HG03103 (cell line): ENCODE data around the gene PTGER1.

Experiments used
- ATAC-seq: cut with Tn5 transposase; IDR thresholded peaks from one replicate; pipeline ENCODE4 v1.9.1; 2021; ENCODE audit warnings: low read depth; ENCODE audit not compliant: unreplicated experiment

PTGER1 gene

GRCh38 chr19:14443632-14444216 is 31.4 kb downstream of the PTGER1 start:
- no peak for ATAC-seq

- no peak for ATAC-seq
Observed at GRCh38 chr19:14442891-14443631, 32.1 kb downstream of the PTGER1 start.

DNA sequence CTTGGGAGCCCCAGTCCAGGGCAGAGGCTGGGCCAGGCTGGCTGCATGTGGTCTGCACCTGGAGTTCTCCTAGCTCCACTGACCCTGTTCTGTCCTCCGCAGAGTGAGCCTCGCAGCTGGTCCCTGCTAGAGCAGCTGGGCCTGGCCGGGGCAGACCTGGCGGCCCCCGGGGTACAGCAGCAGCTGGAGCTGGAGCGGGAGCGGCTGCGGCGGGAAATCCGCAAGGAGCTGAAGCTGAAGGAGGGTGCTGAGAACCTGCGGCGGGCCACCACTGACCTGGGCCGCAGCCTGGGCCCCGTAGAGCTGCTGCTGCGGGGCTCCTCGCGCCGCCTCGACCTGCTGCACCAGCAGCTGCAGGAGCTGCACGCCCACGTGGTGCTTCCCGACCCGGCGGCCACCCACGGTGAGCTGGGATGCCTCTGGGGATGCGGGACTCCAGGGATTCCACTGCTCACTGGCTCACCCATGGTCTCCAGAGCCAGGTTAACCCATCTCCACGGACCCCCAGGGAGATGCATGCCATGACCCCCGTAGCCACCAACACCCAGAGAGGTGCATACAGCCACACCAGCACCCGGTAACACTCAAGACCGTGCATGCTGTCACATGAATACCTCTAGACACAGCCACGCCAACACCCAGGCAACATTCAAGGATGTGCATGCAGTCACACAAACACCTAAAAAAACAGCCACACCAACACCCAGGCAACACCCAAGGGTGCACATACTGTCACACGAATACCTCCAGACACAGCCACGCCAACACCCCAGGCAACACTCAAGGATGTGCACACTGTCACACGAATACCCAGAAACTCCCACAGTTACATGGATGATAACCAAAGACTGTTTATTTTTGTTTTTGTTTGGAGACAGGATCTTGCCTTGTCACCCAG is 33.9 kb downstream of the PTGER1 start:
- ATAC-seq, result no peak

DNA sequence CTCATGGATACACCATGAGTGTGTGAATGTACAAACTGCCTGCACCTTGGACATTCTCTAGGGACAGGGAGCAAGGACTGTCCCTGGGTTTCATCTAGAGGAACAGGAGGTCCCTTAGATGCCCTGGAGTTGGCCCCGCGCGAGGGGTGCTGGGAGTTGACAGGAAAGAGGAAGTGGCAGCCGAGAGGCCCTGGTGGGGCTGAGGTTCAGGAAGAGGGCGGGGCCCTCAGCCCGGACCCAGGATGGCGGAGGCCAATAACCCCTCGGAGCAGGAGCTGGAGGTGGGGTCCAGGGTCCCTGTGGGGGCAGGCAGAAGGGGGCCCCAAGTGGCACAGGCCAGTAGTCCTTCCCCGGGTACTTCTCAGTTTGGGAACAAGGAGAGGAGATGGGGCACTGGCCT is 35.1 kb downstream of the PTGER1 start:
- peak; percentile 93 for ATAC-seq

GRCh38 chr19:14439014-14439413 is 36.1 kb downstream of the PTGER1 start:
- ATAC-seq, result no peak

- ATAC-seq, result no peak
Observed at GRCh38 chr19:14437578-14438140, 37.5 kb downstream of the PTGER1 start.

DNA sequence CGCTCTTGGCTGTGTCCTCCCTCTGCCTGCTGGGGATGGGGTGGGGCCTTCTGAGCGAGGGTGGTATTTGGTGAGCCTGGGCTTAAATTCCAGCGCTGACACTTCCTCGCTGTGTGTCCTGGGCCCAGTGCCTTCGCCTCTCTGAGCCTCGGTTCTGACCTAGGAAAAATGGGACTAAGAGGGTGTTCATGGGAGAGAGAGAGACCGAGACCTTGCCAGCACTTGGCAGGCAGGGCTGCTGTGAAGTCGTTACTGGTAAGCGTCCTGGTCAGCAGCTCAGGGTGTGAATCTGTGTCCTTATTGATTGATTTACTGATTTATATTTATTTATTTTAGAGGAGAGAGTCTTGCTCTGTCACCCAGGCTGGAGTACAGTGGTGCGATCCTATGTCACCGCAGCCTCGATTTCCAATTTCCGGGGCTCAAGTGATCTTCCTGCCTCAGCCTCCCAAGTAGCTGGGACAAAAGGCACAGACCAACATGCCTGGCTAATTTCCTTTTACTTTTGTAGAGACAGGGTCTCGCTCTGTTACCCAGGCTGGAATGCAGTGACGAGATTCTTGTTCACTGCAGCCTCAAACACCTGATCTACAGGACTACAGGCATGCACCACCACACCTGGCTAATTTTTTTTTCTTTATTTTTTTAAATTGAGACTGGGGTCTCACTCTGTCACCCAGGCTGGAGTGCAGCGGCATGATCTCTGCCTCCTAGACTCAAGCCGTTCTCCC is 39.7 kb downstream of the PTGER1 start:
- no peak for ATAC-seq

DNA sequence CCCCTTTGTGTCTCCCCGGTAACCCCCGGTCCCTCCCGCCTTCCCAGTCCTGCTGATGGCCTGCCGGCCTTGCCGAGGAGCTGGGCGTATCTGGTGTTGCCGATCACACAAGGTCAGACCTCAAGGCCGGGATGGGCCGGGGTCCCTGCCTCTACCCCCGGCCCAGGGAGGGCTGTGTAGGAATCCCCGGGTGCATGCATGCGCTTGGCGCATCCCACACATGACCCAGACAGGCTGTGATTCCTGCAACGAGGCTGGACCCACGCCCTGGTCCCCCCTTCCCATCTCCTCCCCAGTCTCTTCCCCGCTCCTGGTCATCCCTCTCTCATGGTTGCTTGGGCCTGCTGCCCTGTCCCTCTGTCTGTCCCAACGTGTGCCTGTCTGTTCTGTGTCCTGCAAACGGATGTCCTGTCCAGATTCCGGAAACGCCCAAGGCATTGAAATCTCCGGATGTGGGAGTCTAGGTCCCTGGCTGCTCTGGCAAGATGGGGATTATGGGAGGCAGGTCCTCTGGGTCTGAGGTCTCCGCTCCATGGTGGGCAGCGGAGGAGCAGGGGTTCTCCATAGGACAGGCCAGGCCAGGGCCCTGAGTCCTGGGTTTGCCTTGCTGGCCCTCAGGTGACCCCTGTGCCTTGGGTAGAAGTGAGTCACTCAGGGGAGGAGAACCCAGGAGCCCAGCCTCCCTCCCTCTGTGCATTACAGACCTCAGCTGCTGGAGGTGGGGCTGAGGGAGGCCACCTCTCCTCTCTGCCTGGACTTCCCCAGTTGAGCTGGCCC is 40.4 kb downstream of the PTGER1 start:
- no peak for ATAC-seq

GRCh38 chr19:14433554-14434501 is 41.3 kb downstream of the PTGER1 start:
- no peak for ATAC-seq

DNA sequence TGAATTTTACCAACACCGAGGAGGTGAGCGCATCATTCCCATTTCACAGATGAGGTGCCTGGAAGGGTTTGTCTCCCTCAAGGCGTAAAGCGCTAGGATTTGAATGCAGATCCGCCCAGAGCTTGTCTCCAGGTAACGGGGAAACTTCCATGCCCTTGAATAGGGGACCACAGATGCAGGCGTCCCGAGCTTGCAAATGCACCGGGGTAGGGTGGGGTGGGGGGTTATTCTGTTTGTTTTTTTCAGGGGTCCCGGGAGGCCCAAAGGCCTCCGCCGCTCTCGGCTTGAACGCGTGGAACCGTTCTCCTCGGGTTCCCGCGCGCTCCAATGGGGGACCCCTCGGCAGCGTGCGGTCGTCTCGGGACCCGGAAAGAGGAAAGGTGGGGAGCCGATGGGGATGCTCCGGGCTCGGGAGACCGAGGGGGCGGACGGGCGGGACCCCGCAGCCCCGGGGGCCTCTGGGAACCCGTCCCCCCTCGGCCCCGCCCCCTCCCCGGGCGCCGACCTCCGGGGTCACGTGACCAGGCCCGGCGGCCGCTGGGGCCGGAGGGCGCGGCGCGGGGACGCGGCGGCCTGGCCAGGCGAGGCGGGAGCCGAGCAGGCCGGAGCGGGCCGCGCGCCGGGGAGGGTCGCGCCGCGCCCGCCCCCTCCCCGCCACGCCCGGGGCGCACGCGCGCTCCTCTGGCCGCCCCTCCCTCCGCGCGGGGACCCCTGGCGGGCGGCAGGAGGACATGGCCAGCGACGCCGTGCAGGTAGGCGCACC is 42.2 kb downstream of the PTGER1 start, which contains the start of gene PKN1:
Gene PKN1 (plus strand): TSS at position 516 of the 763 bp plus-strand sequence. CDS start 216 bp downstream, at position 732.
- ATAC-seq, result no peak

- no peak for ATAC-seq
Observed at GRCh38 chr19:14430712-14431111, 44.4 kb downstream of the PTGER1 start.

DNA sequence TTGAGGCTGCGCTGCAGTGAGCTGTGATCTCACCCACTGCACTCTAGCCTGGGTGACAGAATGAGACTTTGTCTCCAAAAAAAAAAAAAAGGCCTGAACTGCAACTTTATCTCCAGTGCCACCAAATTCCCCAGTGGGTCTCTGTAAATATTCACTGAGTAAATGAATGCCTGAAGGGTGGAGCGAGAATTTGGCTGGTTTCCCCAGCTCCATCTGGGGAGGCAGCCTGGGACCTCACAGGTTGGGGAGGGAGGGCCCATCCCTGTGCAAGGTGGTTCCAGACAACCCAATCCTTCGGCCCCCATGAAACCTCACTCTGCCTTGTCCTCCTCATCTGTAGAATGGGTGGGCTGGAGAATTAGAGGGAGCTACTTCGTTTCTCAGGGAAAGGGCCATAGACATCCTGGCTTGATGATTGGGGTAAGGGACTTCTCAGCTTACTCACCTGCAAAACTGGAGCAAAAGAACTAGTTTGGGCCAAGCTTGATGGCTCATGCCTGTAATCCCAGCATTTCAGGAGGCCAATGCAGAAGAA is 46.2 kb downstream of the PTGER1 start:
- no peak for ATAC-seq

DNA sequence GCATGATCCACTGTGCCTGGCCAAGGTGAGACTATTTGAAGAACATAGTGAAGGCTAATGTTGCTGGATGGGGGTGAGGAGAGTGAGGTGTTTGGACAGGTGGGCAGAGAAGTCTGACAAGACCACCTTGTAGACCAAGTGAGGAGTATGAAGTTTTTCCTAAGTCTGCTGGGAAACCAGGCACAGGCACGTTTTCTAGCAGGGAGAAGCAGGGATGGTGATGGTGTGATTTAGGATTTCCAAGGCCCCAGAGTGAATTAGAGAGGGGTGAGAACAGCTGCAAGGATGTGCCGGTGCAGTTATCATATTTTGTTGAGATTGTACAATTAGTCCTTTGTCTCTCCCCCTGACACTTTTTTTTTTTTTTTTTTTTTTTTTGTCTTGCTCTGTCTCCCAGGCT is 47.7 kb downstream of the PTGER1 start:
- ATAC-seq, result no peak

- ATAC-seq, result no peak
Observed at GRCh38 chr19:14425696-14426138, 49.4 kb downstream of the PTGER1 start.
